Caco-2 (cell line): ENCODE measurements around the gene SPATA1. TPM values are rescaled to one million over a fixed set of nuclear protein-coding genes. Genes with fewer than 3 reads are reported as not detected.

Source experiments
- BruUV-seq: library from RNA; stranded (reverse); fragments of 400-500 nt; replicated peaks from 2 replicates; lab custom pipeline; 2021; lab: Mats Ljungman, UMichigan
- CTCF ChIA-PET: fragments of 300-600 bp; sonication (Branson Sonifier 250); formaldehyde crosslinking; loops from one replicate; lab custom pipeline; 2022; ENCODE audit warnings: antibody characterized with exemption; lab: Charles Lee
- POLR2A ChIA-PET: fragments of 300-600 bp; sonication (Branson Sonifier 250); formaldehyde crosslinking; loops from one replicate; lab custom pipeline; 2022; ENCODE audit warnings: antibody characterized with exemption; lab: Charles Lee
- DNase-seq, 2 experiments: peaks; one replicate each; pipeline versions ENCODE4 v3.0.0 to v3.0.0-alpha.2; 2020 to 2022
- H3K27me3 ChIP-seq: replicated peaks from 2 replicates; pipeline ENCODE4 v1.6.0; 2011; ENCODE audit warnings: low read length; ENCODE audit not compliant: control insufficient read depth, insufficient read depth
- H3K36me3 ChIP-seq: 2 replicates; pipeline ENCODE4 v1.5.1; 2011; ENCODE audit warnings: low read length; ENCODE audit not compliant: control insufficient read depth, insufficient read depth
- H3K4me1 ChIP-seq: fragments of 250-450 bp; sonication (Bioruptor Pico); 2 replicates; pipeline ENCODE4 v1.5.1; 2020; ENCODE audit warnings: mild to moderate bottlenecking
- H3K4me3 ChIP-seq: 2 replicates; pipeline ENCODE4 v1.5.1; 2011; ENCODE audit warnings: low read depth, mild to moderate bottlenecking, control low read depth, low read length
- H3K9me3 ChIP-seq: fragments of 250-450 bp; sonication (Bioruptor Pico); 2 replicates; pipeline ENCODE4 v1.5.1; 2020; ENCODE audit warnings: mild to moderate bottlenecking, moderate library complexity
- H3K27ac Mint-ChIP-seq: one replicate; pipeline ENCODE4 v1.8.0; 2022; ENCODE audit warnings: mixed read lengths; ENCODE audit not compliant: unreplicated experiment
- H3K27me3 Mint-ChIP-seq: one replicate; pipeline ENCODE4 v1.8.0; 2022; ENCODE audit warnings: mixed read lengths; ENCODE audit not compliant: insufficient read depth, unreplicated experiment
- H3K36me3 Mint-ChIP-seq: one replicate; pipeline ENCODE4 v1.8.0; 2022; ENCODE audit warnings: mild to moderate bottlenecking, mixed read lengths; ENCODE audit not compliant: insufficient read depth, unreplicated experiment
- H3K4me1 Mint-ChIP-seq: one replicate; pipeline ENCODE4 v1.8.0; 2022; ENCODE audit warnings: low read depth, mixed read lengths; ENCODE audit not compliant: unreplicated experiment
- H3K4me3 Mint-ChIP-seq: one replicate; pipeline ENCODE4 v1.8.0; 2022; ENCODE audit warnings: mild to moderate bottlenecking, moderate library complexity, mixed read lengths; ENCODE audit not compliant: unreplicated experiment
- H3K9me3 Mint-ChIP-seq: one replicate; pipeline ENCODE4 v1.8.0; 2022; ENCODE audit warnings: mixed read lengths; ENCODE audit not compliant: unreplicated experiment
- CTCF ChIP-seq, 2 experiments: fragments of 200-600 bp in 1 of 2; IDR thresholded peaks; 1 replicate in 1 of 2; 2 replicates in 1 of 2; pipeline versions ENCODE4 v1.5.1 to v1.8.0; 2011 to 2022; ENCODE audit warnings: antibody characterized with exemption in 1 of 2, control low read depth in 1 of 2, inconsistent platforms in 1 of 2, low read depth in 1 of 2, low read length in 1 of 2, mild to moderate bottlenecking in 1 of 2, moderate library complexity in 1 of 2; ENCODE audit not compliant: insufficient read depth in 1 of 2, severe bottlenecking in 1 of 2, unreplicated experiment in 1 of 2
- intact Hi-C: fragments of 100-400 bp; cut with micrococcal nuclease; formaldehyde crosslinking; loops from one replicate; pipeline ENCODE4 v1.10.0; 2022; ENCODE audit not compliant: unreplicated experiment
- total RNA-seq: library from RNA; stranded (reverse); gene quantifications from 2 replicates; pipeline ENCODE4 v1.2.3, GENCODE V29; 2022

Gene SPATA1
- total RNA-seq, 1 experiment from 2014 or later: 0.57 TPM

GRCh38 chr1:84611091-84611490 is 104.9 kb downstream of the SPATA1 start:
- no peaks in the 10 kb centered on the region for H3K4me1 ChIP-seq
- H3K4me3 ChIP-seq: no peak overlapping the region
- no peaks in the 10 kb centered on the region for H3K36me3 ChIP-seq
- POLR2A ChIA-PET: no interaction called here
- CTCF ChIA-PET: no interaction called here
- intact Hi-C loops: no loop called here
- H3K9me3 Mint-ChIP-seq: peaks cover 20% of the 10 kb centered on the region
- no peak overlapping the region for H3K4me3 Mint-ChIP-seq
- H3K9me3 ChIP-seq: no peaks in the 10 kb centered on the region
- H3K27me3 ChIP-seq: no peaks in the 10 kb centered on the region
- H3K27ac Mint-ChIP-seq: no peak overlapping the region
- no TSS peak for BruUV-seq
- no peaks in the 10 kb centered on the region for H3K4me1 Mint-ChIP-seq
- H3K36me3 Mint-ChIP-seq: no peaks in the 10 kb centered on the region
- no peak for TF ChIP-seq CTCF (IDR thresholded peaks at IDR 0.05; ENCODE audit: insufficient read depth in 1 of 2, low read depth in 1 of 2, low read length in 1 of 2, severe bottlenecking in 1 of 2, unreplicated experiment in 1 of 2)
- H3K27me3 Mint-ChIP-seq: no peaks in the 10 kb centered on the region
- DNase-seq: no peak

- Mint-ChIP-seq H3K27ac (no peak overlapping the region), H3K36me3 (no peaks in the 10 kb centered on the region), H3K27me3 (no peaks in the 10 kb centered on the region), H3K9me3 (peaks cover 13% of the 10 kb centered on the region), H3K4me1 (no peaks in the 10 kb centered on the region), H3K4me3 (no peak overlapping the region)
- Histone ChIP-seq H3K4me1 (no peaks in the 10 kb centered on the region), H3K4me3 (no peak overlapping the region), H3K27me3 (no peaks in the 10 kb centered on the region), H3K36me3 (no peaks in the 10 kb centered on the region), H3K9me3 (no peaks in the 10 kb centered on the region)
- intact Hi-C loops: no loop called here
- no TSS peak for BruUV-seq
- TF ChIP-seq CTCF (IDR thresholded peaks at IDR 0.05; ENCODE audit: insufficient read depth in 1 of 2, low read depth in 1 of 2, low read length in 1 of 2, severe bottlenecking in 1 of 2, unreplicated experiment in 1 of 2): no peak
- CTCF ChIA-PET: no interaction called here
- POLR2A ChIA-PET: no interaction called here
- DNase-seq: no peak
These were observed 105.6 kb downstream of the SPATA1 start for GRCh38 chr1:84611796-84612195.

GRCh38 chr1:84613026-84613425 is 106.8 kb downstream of the SPATA1 start:
- no peaks in the 10 kb centered on the region for H3K4me1 Mint-ChIP-seq
- intact Hi-C loops: no loop called here
- DNase-seq: no peak
- ChIA-PET POLR2A (no interaction called here), CTCF (no interaction called here)
- no peak for TF ChIP-seq CTCF (IDR thresholded peaks at IDR 0.05; ENCODE audit: insufficient read depth in 1 of 2, low read depth in 1 of 2, low read length in 1 of 2, severe bottlenecking in 1 of 2, unreplicated experiment in 1 of 2)
- H3K9me3 Mint-ChIP-seq: peaks cover 10% of the 10 kb centered on the region
- no peaks in the 10 kb centered on the region for H3K27me3 Mint-ChIP-seq
- H3K4me3 Mint-ChIP-seq: no peak overlapping the region
- Histone ChIP-seq H3K36me3 (no peaks in the 10 kb centered on the region), H3K27me3 (no peaks in the 10 kb centered on the region), H3K4me3 (no peak overlapping the region), H3K4me1 (no peaks in the 10 kb centered on the region), H3K9me3 (no peaks in the 10 kb centered on the region)
- BruUV-seq: no TSS peak
- no peaks in the 10 kb centered on the region for H3K36me3 Mint-ChIP-seq
- H3K27ac Mint-ChIP-seq: no peak overlapping the region
